Stimulated activated CD4-positive, alpha-beta T cell treated with anti-CD3 and anti-CD28 coated beads, Interleukin-15, amount 100 ng/mL, for 48 hours (primary cell): ENCODE results near the gene DIAPH1.
A peak's percentile ranks its signal among the peaks of the same experiment; 100 is the strongest.

Experiments used
- DNase-seq, 2 donors: peaks; one replicate each; pipeline ENCODE4 v3.0.0-alpha.2; 2020; ENCODE audit warnings: low read depth in 2 of 2

DIAPH1 gene

DNA sequence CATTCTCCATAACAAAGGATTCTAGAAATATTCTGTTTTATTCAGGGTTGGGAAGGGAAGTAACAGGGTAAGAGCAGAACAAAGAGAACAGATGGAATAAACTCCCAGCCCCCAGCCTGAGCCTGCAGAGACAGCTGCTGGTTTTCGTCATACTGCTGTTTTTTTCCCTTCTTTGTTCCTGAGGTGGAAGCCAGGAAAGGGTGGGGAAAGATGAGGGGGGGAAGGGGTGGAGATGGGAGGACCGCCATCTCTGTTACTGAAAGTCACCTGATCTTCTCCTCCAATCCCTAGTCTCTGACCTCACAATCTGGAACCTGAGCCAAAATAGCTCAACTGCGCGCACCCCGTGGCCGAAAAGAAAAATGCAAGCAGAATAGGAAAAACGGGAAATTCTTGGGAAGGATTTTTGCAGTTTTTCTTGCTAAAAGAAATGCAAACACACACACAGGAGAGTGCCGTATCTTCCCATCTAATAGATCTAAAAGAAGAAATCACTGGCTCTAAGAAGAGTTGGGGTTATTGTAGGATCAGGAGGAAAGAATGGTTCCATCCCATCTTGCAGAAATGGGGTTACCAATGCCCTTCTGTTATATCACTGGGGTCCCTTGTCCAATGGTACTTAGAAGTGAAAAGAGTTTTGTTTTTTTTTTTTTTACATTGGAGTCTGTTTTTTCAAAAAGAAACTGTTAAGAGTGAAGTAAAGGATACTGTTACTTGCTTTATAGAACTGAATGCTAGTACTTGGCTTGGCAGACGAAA, 57.9 kb downstream of the DIAPH1 start:
- DNase-seq: no peak

DNA sequence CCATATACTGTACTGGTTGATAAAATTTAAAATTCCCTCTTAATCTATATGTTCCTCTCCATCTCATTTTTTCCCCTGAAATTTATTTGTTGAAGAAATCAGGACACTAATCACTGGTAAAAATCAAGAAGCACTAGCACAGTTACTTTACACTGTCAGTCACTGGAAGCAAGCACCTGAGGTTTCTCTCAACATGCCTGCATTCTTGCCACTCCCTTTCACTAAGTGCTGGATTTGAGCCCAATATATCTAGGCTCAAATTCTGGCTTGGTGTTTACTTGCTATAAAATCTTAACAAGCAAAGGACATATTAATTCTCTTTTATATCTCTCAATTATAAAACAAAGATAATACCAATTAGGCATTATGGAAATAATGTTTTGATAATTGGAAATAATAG, 58.6 kb downstream of the DIAPH1 start:
- no peak for DNase-seq

DNA sequence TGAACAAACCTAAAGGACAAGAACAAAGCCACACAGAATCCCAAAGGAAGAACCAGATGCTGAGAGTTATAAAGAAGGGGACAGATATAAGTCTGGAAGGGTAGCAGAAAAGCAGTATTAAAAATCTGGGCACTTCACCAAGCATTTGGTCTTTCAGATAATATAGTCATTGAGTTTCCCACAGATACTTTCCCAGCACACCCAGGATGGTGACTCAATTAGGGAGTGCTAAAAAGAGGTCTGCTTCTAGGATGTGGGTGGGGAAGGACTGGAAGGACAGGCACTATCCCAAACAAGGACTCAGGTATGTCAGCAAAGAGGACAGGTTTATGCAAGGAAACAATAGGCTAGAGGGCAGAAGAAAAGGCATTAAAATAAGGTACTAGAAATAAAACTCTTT, 59.3 kb downstream of the DIAPH1 start:
- no peak for DNase-seq

DNA sequence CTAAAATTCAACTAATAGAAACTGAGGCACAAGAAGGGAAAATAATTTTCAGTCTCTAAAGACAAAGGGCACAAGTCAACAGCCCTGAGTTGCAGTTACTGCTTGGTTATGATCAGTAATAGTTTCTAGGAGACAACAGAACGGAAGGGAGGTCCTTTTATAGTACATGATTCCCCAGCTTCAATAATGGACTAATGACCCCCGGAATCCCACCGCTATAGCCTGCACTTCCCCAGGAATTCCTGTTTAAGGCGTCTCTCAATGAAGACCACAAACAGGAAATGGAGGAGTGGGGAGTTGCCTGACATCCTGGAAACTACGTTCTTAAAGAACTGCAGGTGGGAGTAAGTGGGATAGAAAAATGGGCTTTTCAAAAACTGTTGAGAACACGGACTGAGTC, 60.6 kb downstream of the DIAPH1 start:
- DNase-seq: no peak

DNA sequence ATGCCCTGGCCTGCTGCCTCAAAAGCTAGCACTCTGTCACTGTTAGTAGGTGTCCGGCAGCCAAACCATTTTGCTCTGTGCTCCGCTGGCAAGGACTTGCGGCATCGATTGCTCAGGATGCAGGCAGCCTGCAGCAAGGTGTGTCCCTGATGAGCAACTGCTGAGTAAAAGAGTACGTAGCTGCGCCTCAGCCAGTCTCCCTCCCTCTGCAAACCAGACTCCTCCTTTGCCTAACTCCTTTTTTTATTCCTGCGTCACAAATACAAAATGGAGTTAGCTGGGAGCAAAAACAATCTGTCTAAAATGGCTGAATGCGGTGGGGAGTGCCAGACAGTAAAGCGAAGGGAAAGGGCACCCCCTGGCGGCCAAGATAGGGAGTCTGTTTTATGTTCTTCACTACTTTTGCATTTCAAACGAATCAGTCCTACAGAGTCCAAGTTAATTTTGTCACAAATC, 61.1 kb downstream of the DIAPH1 start:
- DNase-seq: peak; percentile 61 to 68

DNA sequence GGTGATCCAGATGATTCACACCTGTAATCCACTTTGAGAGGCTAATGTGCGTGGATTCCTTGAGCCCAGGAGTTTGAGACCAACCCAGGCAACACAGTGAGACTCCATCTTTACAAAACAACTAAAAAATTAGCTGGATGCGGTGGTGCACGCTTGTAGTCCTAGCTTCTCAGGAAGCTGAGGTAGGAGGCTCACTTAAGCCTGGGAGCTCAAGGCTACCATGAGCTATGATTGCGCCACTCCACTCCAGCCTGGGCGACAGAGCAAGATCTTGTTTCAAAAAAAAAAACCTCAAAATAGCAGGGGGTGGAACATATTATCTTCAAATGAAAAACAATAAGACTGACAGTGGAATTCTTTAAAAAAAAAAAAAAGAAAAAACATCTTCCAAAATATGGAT, 70.9 kb downstream of the DIAPH1 start:
- no peak for DNase-seq

DNA sequence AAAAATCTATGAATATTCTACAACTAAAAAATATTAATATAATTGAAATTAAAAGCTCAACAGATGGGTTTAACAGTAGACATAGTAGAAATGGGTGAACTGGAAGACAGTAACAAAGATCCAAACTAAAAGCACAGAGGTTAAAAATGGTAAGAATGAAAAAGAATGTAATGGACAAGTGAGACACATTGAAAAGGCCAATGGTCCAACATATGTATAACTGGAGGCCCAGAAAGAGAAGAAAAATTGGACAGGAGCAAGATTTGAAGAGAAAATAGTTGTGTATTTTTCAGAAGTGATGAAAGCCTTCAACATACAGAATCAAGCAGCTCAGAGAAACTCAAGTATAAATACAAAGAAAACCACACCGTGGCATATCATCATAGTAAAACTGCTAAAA, 71.3 kb downstream of the DIAPH1 start:
- DNase-seq: no peak

DNA sequence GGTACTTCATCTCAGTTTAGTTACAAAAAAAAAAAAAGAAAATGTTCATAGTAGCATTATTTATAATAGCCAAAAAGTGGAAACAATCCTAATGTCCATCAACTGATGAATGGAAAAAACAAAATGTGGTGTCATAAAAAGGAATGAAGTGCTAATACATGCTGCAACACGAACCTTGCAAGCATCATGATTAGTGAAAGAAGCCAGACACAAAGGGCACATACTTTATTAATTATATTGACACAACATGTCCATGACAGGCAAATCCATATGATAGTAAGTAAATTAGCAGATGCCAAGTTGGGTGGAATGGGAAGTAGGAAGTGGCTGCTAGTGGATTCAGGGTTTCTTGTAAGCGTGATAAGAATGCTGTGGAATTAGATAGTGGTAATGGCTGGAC, 75.7 kb downstream of the DIAPH1 start:
- no peak for DNase-seq

DNA sequence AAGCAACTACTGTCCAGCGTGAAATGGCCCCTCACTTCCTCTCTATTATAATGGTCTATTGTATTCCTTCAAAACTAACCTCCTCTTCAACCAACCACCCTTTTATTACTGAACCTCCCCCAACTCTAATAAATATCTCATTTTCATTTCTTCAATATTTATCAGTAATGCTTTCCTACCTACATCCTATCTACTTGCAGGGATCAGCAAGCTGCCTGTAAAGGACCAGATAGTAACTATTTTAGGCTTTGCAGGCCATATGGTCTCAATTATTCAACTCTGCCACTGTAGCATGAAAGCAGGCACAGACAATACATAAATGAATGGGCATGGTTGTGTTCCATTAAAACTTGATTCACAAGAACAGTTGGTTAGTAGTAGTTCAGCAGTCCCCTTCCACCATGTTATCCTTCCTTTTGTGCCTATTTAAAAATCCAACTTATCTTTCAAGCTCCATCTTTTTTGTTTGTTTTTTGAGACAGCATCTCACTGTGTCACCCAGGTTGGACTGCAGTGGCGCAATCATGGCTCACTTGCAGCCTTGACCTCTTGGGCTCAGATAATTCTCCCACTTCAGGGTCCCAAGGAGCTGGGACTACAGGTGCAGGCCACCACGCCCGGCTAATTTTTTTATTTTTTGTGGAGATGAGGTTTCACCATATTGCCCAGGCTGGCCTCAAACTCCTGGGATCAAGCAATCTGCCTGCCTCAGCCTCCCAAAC, 84.1 kb downstream of the DIAPH1 start:
- no peak for DNase-seq

DNA sequence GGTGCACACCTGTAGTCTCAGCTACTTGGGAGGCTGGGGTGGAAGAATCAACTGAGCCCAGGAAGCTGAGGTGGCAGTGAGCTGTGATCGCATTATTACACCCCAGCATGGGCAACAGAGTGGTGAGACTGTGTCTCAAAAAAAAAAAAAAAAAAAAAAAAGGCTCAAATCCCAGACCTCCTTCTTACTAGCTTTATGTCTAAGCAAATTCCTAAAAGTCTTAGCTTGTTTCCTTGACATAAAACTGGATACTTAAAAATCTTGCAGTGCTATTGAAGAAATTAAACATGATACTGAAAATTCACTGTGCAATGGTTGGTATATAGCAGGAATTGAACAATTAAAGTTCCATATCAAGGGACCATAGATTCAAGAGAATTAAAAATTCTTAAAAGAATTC, 84.9 kb downstream of the DIAPH1 start:
- DNase-seq: no peak

DNA sequence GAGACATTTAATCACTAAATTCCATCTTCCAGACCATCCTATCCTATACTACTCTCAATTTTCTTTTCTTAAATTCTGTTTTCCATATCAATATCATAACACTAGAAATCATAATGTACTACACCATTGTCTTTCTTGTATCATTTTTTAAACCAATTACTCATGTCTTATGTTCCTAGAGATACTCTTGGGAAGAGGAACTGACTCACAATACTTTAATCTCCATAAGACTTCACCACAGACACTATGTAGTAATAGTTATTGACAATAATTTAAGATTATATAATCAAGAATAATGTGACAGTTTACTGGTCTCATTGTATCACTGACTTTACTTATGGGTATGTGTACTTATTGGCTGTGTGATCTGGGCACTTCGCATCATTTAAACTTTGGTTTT, 86.1 kb downstream of the DIAPH1 start:
- DNase-seq: no peak

DNA sequence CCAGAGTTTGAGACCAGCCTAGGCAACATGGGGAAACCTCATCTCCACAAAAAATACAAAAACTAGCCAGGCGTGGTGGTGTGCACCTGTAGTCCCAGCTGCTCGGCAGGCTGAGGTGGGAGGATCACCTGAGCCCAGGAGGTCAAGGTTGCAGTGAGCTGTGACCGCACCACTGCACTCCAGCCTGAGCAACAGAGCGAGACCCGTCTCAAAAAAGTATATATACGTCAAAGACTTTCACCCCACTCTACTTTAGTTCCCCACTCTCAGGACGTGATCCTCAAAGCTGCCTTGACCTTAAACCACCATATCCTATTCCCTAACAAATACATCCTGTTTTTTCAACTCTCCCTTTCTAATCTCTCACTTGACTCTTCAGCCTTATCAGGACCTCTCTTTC, 88.9 kb downstream of the DIAPH1 start:
- no peak for DNase-seq

DNA sequence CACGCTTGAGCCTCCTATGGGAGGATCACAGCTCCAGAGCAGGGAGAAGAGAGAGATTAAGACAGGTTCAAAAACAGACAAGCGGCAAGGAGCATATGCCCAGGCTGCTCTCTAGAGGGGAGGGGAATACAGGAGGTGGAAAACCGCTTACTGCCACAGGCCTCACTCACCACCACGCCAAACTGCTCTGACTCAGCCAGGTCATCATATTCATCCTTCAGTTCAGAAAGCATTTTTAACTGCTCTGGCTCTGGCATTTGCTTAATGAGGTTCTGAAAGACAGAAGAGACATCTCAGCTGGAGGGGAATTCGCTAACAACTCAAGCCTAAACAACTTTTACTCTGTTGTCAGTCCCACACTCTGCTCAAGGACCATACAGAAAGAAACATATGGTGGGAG, 89.8 kb downstream of the DIAPH1 start:
- no peak for DNase-seq

DNA sequence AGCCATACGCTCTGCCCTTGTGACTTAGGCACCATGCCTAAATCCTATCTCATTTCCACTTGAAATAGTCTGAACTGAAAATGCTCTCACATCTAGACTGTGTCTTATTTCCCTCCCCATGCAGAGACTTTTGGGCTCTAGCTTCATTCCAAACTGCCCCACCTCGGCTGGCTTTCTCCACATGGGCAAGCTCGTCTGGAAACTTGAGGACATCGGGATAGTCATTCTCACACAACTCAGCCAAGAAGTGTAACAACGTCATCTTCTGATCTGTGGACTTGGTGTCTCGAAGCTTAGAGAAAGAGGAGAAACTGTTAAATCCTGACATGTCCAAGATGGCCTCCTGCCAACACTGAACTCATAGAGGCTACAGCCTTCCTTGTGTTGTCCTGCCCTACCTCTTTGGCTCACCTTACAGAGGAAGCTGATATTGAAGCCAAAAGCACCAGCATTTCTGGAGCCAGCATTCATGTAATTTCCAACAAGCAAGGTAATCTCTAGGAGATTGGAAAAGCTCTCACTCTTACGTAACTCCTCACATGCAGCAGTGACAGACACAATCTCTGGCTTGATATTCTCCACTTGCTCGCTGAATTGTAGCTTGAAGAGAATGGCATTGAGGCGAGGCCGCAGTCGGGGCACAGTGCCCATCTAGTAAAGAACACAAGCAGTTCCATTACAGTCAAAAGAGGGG, 90.4 kb downstream of the DIAPH1 start:
- DNase-seq: no peak

DNA sequence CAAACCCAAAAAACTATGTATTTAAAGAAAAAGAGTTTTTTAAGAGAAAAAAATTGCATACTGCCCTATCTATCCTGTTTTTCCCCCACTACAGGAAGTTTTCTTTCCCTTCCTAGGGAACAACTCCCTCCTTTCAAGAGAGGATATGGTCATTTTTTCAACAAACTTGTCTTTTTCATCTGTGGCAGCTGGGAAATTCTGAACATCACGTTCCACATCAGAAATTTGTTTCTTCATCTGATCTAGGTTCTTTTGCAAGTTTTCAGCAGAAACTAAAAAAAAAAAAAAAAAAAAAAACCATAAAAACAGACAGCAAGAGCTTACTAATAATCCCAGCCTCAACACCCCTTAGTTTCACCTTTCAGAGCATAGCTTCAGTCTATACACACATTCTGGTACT, 91.4 kb downstream of the DIAPH1 start:
- no peak for DNase-seq

DNA sequence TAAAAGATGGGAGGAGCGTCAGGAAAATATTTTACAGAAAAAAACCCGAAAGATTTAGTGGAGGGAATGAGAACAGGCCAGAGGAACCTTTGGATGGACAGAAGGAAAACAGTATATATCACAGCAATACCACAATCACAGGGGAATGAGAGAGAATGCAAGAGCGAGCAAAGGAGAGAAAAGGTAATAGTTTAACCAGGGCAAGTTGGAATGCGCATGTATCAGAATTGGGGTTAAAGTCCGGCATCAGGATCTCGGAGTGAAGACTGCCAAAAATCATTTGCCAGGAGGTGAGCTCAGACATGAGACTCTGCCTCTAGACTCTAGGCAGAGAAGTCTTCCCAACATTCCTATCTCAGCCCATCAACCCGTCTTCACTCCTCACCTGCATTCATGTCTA, 93.1 kb downstream of the DIAPH1 start:
- no peak for DNase-seq

DNA sequence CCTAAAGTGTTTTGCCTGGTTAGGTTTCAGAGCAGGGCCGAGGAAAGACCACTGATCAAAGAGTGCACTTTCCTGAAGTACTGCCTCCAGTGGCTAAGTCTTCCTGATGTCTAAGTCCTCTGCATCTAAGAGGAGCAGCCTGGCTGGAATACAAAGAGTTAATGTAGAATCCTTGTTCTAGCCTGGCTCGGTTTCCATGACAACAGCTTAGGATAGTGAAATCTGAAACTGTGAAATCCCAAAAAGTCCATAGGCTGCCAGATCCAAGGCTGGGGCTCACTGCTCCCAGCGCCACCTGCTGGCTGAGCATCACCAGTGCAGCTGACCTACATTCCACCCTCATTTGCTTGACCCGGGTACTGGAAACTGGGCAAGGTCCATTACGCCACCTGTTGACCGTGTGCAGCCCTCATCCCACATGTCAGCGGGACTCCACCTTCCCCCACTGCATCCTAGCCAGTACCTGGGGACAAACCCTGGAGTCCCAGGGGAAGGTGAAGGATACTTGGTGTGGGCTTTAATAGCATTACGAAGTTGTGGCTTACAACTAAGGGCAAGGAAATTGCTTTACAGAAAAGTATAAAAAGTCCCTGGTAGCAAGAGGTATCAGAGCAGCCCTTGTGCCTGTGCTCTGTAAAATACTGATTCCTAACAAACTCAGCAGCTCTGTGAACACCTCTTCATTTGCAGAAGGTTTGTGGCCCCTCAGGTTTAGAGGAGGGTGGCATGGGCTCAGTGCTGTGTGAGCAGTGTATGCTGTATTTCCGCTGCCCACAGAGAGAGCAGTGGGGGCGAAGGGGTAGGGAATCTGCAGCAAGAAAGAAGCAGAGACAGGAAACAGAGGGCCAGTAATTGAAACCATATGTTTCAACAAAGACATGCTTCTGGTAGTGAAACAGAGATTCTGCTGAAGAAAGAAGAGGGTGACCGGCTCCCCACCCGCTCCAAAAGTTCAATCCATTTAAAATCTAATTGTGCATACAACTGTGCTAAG, 93.9 kb downstream of the DIAPH1 start:
- no peak for DNase-seq

DNA sequence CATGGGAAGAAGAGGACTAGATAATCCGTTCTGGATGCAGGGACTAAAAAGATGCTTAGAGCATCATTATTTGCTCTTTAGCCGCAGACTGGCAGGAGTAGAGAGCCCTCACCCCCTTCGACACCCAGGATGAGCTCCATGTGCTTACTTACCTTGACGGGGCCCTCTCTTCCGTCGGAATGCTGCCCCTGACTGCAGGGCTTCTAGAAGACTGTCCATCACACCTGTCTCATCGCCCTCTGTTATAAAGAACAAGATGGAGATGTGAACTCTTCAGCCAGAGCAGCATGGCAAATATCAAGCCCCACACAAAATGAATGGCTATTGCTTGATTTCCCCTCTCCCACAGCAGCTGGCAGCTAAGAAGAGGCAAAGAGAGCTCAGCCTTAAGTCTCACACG, 94.8 kb downstream of the DIAPH1 start:
- no peak for DNase-seq

DNA sequence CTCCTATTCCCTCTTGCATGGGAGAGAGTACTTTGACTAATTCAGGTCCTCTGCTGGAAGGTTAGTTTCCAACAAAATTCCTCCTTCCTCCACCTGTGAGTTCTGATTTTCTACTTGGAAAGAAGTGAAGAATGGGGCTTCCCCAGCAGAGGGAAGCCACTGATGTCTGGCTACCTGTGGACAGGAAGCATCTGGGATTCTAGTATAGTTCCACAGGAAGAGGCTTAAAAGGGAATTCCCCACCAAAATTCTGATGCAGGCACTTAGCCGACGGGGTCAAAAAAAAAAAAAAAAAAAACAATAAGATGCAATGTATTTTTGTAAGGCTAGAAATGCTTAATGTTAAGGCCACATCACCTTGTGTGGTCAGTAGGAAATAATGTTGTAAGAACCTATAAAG, 96.5 kb downstream of the DIAPH1 start:
- no peak for DNase-seq

DNA sequence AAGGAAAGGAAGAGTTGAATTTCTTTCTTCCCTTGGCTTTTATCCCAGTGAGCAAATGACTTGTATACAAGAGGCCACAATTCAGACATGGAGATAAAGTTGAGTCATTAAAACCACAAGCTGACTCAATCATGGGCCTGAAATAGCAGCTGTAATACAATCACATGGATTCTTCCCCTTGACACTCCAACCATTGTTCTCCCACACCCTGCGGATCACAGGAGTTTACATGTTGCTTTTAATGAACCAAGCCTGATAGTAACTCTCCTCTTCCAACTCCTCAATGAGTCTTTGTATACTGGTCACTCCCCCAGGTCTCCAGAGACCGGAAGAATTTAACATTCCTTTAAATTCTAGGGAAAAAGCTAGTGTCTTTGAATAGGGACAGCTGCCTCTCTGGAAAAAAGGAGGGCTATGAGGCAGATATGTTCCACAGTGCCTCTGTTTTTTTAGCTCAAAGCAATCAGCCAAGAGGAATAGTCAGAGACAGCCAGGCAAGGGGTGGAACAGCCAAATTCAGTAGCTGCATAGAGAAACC, 97.5 kb downstream of the DIAPH1 start:
- no peak for DNase-seq
